RKO (cell line): ENCODE results near the gene SLC22A4.

Experiments used
- DNase-seq: peaks from one replicate; pipeline ENCODE4 v3.0.0-alpha.2; 2016; ENCODE audit warnings: low spot score

The SLC22A4 gene

GRCh38 chr5:132262882-132263547 is 31.2 kb upstream of the SLC22A4 start:
- DNase-seq, result no peak

- peak; percentile 68 for DNase-seq
These were observed 30.5 kb upstream of the SLC22A4 start for GRCh38 chr5:132263548-132264261.

- no peak for DNase-seq
These were observed 29.5 kb upstream of the SLC22A4 start for GRCh38 chr5:132264546-132265335.

GRCh38 chr5:132265336-132266030 is 28.7 kb upstream of the SLC22A4 start:
- peak; percentile 8 for DNase-seq

- DNase-seq, result no peak
These were observed 28.0 kb upstream of the SLC22A4 start for GRCh38 chr5:132266031-132266835.

GRCh38 chr5:132266836-132267160 is 27.4 kb upstream of the SLC22A4 start:
- DNase-seq, result no peak

- no peak for DNase-seq
These were observed 26.9 kb upstream of the SLC22A4 start for GRCh38 chr5:132267166-132267739.

GRCh38 chr5:132267931-132268768 is 26.0 kb upstream of the SLC22A4 start:
- DNase-seq, result no peak

- no peak for DNase-seq
These were observed 25.2 kb upstream of the SLC22A4 start for GRCh38 chr5:132268769-132269551.

- DNase-seq, result no peak
These were observed 24.4 kb upstream of the SLC22A4 start for GRCh38 chr5:132269635-132270334.

GRCh38 chr5:132270335-132270665 is 23.9 kb upstream of the SLC22A4 start:
- no peak for DNase-seq

- no peak for DNase-seq
These were observed 23.5 kb upstream of the SLC22A4 start for GRCh38 chr5:132270706-132271105.

- DNase-seq, result no peak
These were observed 22.6 kb upstream of the SLC22A4 start for GRCh38 chr5:132271251-132272246.

GRCh38 chr5:132272311-132273210 is 21.6 kb upstream of the SLC22A4 start:
- peak; percentile 56 for DNase-seq

- DNase-seq, result no peak
These were observed 20.6 kb upstream of the SLC22A4 start for GRCh38 chr5:132273631-132274030.

- no peak for DNase-seq
These were observed 20.0 kb upstream of the SLC22A4 start for GRCh38 chr5:132274050-132274792.
